HepG2 (cell line): Measurements from ENCODE around the gene PNLDC1.

Source experiments
- AGO1 ChIP-seq: fragments of 200-400 bp; formaldehyde crosslinking; IDR thresholded peaks from 2 replicates; pipeline ENCODE4 v1.6.1; 2017; ENCODE audit warnings: mild to moderate bottlenecking, low read depth, low read length, moderate library complexity; ENCODE audit not compliant: poor library complexity, severe bottlenecking
- DBP ChIP-seq: sonication (generic); formaldehyde crosslinking; IDR thresholded peaks from 2 replicates; pipeline ENCODE4 v1.4.0; 2020; ENCODE audit warnings: missing genetic modification reagents; ENCODE audit errors: not compliant biosample characterization
- EP300 ChIP-seq, 3 experiments: sonication (generic) in 1 of 3; formaldehyde crosslinking in 1 of 3; IDR thresholded peaks; 2 replicates each; pipeline versions ENCODE4 v1.5.1 to v1.6.1; 2011 to 2020; ENCODE audit warnings: low read depth in 2 of 3, low read length in 2 of 3, borderline replicate concordance in 1 of 3, improper control_type of control experiment in 1 of 3, mild to moderate bottlenecking in 1 of 3, missing genetic modification reagents in 1 of 3, moderate library complexity in 1 of 3
- SIN3A ChIP-seq: IDR thresholded peaks from 2 replicates; pipeline ENCODE4 v1.6.1; 2011; ENCODE audit warnings: low read depth, mild to moderate bottlenecking, control low read depth, low read length, borderline replicate concordance
- ZNF234 ChIP-seq: sonication (generic); formaldehyde crosslinking; conservative IDR thresholded peaks from 2 replicates; pipeline ENCODE4 v1.5.1; 2020; ENCODE audit warnings: mild to moderate bottlenecking, missing genetic modification reagents
- ZNF235 ChIP-seq: sonication (generic); formaldehyde crosslinking; IDR thresholded peaks from 2 replicates; pipeline ENCODE4 v1.8.1; 2023; ENCODE audit warnings: mild to moderate bottlenecking, missing genetic modification reagents, borderline replicate concordance
- ZNF275 ChIP-seq: sonication (generic); formaldehyde crosslinking; IDR thresholded peaks from 2 replicates; pipeline ENCODE4 v1.8.0; 2022; ENCODE audit warnings: missing genetic modification reagents, mild to moderate bottlenecking, inconsistent platforms, borderline replicate concordance
- ZNF276 ChIP-seq: sonication (generic); formaldehyde crosslinking; IDR thresholded peaks from 2 replicates; pipeline ENCODE4 v1.4.0; 2020; ENCODE audit warnings: mild to moderate bottlenecking, low read depth, missing genetic modification reagents
- ZNF326 ChIP-seq: sonication (generic); formaldehyde crosslinking; IDR thresholded peaks from 2 replicates; pipeline ENCODE4 v1.4.0; 2020; ENCODE audit warnings: missing genetic modification reagents, borderline replicate concordance
- ZNF513 ChIP-seq: sonication (generic); formaldehyde crosslinking; conservative IDR thresholded peaks from 2 replicates; pipeline ENCODE4 v1.5.0; 2020; ENCODE audit warnings: missing genetic modification reagents

GRCh38 chr6:159800141-159800865 is at the start of gene PNLDC1:
- TF ChIP-seq ZNF326 (CRISPR knock-in tag) (no peak), ZNF235 (no peak), ZNF275 (CRISPR knock-in tag) (no peak), EP300 (IDR thresholded peaks at IDR 0.05; ENCODE audit: low read depth in 2 of 2, low read length in 2 of 2) (no peak), EP300 (CRISPR knock-in tag; IDR thresholded peaks at IDR 0.05; ENCODE audit: borderline replicate concordance) (no peak), SIN3A (no peak), DBP (CRISPR knock-in tag) (no peak), AGO1 (peak; percentile 44), ZNF513 (no peak), ZNF276 (no peak), ZNF234 (no peak)
